HCT116 (cell line): ENCODE data around the gene PDLIM5. TPM values are rescaled to one million over a fixed set of nuclear protein-coding genes. Genes with fewer than 3 reads are reported as not detected.

Experiments
- ATAC-seq: fragments of 200-7000 bp; cut with Tn5 transposase; 2 replicates; pipeline ENCODE4 v1.9.1; 2020; ENCODE audit warnings: mild to moderate bottlenecking, moderate library complexity
- BruUV-seq: library from RNA; stranded (reverse); fragments of 400-500 nt; replicated peaks from 2 replicates; lab custom pipeline; 2021; lab: Mats Ljungman, UMichigan
- CTCF ChIA-PET: fragments of 300-600 bp; sonication (Branson Sonifier 250); formaldehyde crosslinking; loops from one replicate; lab custom pipeline; 2021; ENCODE audit warnings: antibody characterized with exemption; lab: Charles Lee
- POLR2A ChIA-PET: fragments of 300-600, 350-600 bp; sonication (Branson Sonifier 250); formaldehyde crosslinking; loops from one replicate; lab custom pipeline; 2021; ENCODE audit warnings: antibody characterized with exemption; lab: Charles Lee
- RAD21 ChIA-PET, 2 experiments: fragments of 300-600 bp; sonication (Branson Sonifier 250); formaldehyde crosslinking; loops; one replicate each; lab custom pipeline; 2023; ENCODE audit warnings: low total read pairs in 2 of 2; ENCODE audit not compliant: uncharacterized antibody in 2 of 2, unreplicated experiment in 2 of 2, low non-redundant PET in 1 of 2; lab: Charles Lee
- DNase-seq: peaks from one replicate; pipeline ENCODE4 v3.0.0-alpha.2; 2010; ENCODE audit warnings: low read depth, low spot score
- H2AFZ ChIP-seq: fragments of 200-600 bp; shearing (Covaris generic), sonication (generic); 2 replicates; pipeline ENCODE4 v1.6.1; 2017; ENCODE audit warnings: low read depth, mixed run types, mixed read lengths, antibody characterized with exemption, low read length; ENCODE audit not compliant: poor library complexity, severe bottlenecking
- H3K27ac ChIP-seq: 2 replicates; pipeline ENCODE4 v1.5.1; 2012; ENCODE audit warnings: low read depth, low read length
- H3K27me3 ChIP-seq: fragments of 200-600 bp; sonication (generic); 2 replicates; pipeline ENCODE4 v1.6.1; 2016; ENCODE audit warnings: mixed run types, low read length, mixed read lengths; ENCODE audit not compliant: insufficient read depth
- H3K36me3 ChIP-seq, 2 experiments: fragments of 200-500 bp in 1 of 2; fragments of 200-600 bp in 1 of 2; sonication (Bioruptor generic) in 1 of 2; sonication (generic) in 1 of 2; 2 replicates each; pipeline versions ENCODE4 v1.5.1 to v1.6.1; 2014 to 2016; ENCODE audit warnings: low read length in 2 of 2, inconsistent platforms in 1 of 2, mixed read lengths in 1 of 2, mixed run types in 1 of 2; ENCODE audit not compliant: insufficient read depth in 2 of 2, control insufficient read depth in 1 of 2
- H3K4me1 ChIP-seq, 2 experiments: fragments of 200-600 bp in 1 of 2; sonication (generic) in 1 of 2; 2 replicates each; pipeline versions ENCODE4 v1.5.1 to v1.6.1; 2012 to 2017; ENCODE audit warnings: low read length in 2 of 2, inconsistent platforms in 1 of 2, mild to moderate bottlenecking in 1 of 2, mixed read lengths in 1 of 2, mixed run types in 1 of 2, moderate library complexity in 1 of 2; ENCODE audit not compliant: insufficient read depth in 2 of 2, control insufficient read depth in 1 of 2
- H3K4me2 ChIP-seq: fragments of 200-600 bp; sonication (generic); 2 replicates; pipeline ENCODE4 v1.6.1; 2017; ENCODE audit warnings: mixed run types, low read length, mixed read lengths
- H3K4me3 ChIP-seq, 2 experiments: fragments of 200-600 bp in 1 of 2; sonication (generic) in 1 of 2; replicated peaks in 1 of 2; 2 replicates each; pipeline ENCODE4 v1.5.1; 2011 to 2016; ENCODE audit warnings: low read length in 2 of 2, control low read depth in 1 of 2, low read depth in 1 of 2, mild to moderate bottlenecking in 1 of 2, mixed read lengths in 1 of 2, mixed run types in 1 of 2
- H3K79me2 ChIP-seq: fragments of 200-600 bp; sonication (generic); 2 replicates; pipeline ENCODE4 v1.6.1; 2017; ENCODE audit warnings: mild to moderate bottlenecking, mixed run types, low read length, moderate library complexity, mixed read lengths; ENCODE audit not compliant: insufficient read depth
- H3K9ac ChIP-seq: fragments of 200-600 bp; sonication (generic); 2 replicates; pipeline ENCODE4 v1.6.1; 2016; ENCODE audit warnings: low read length, mixed read lengths
- H3K9me2 ChIP-seq: fragments of 200-600 bp; sonication (generic), shearing (Covaris generic); 2 replicates; pipeline ENCODE4 v1.6.1; 2017; ENCODE audit warnings: mixed run types, mild to moderate bottlenecking, moderate library complexity; ENCODE audit not compliant: insufficient read depth
- H3K9me3 ChIP-seq, 2 experiments: fragments of 200-500 bp in 1 of 2; fragments of 200-600 bp in 1 of 2; sonication (Bioruptor generic) in 1 of 2; sonication (generic) in 1 of 2; 2 replicates each; pipeline ENCODE4 v1.6.1; 2014 to 2017; ENCODE audit warnings: low read length in 2 of 2, mixed read lengths in 2 of 2, inconsistent platforms in 1 of 2, low read depth in 1 of 2, mild to moderate bottlenecking in 1 of 2, mixed run types in 1 of 2, moderate library complexity in 1 of 2; ENCODE audit not compliant: control insufficient read depth in 1 of 2, insufficient read depth in 1 of 2
- H4K20me1 ChIP-seq: fragments of 200-600 bp; sonication (generic), shearing (Covaris generic); 2 replicates; pipeline ENCODE4 v1.6.1; 2017; ENCODE audit warnings: mixed run types, mild to moderate bottlenecking, moderate library complexity; ENCODE audit not compliant: insufficient read depth
- CBX3 ChIP-seq: IDR thresholded peaks from 2 replicates; pipeline ENCODE4 v1.6.1; 2012; ENCODE audit warnings: low read depth
- CEBPB ChIP-seq: IDR thresholded peaks from 2 replicates; pipeline ENCODE4 v1.6.1; 2012; ENCODE audit warnings: low read depth
- EGR1 ChIP-seq: IDR thresholded peaks from 2 replicates; pipeline ENCODE4 v1.6.1; 2012; ENCODE audit warnings: low read depth
- ELF1 ChIP-seq: IDR thresholded peaks from 2 replicates; pipeline ENCODE4 v1.6.1; 2012; ENCODE audit warnings: low read depth, borderline replicate concordance
- EZH2 ChIP-seq: fragments of 200-600 bp; sonication (generic); IDR thresholded peaks from 2 replicates; pipeline ENCODE4 v1.6.1; 2017; ENCODE audit warnings: antibody characterized with exemption, mixed run types
- EZH2phosphoT487 ChIP-seq: fragments of 200-600 bp; IDR thresholded peaks from 2 replicates; pipeline ENCODE4 v1.6.1; 2018; ENCODE audit warnings: antibody characterized with exemption, borderline replicate concordance
- FOSL1 ChIP-seq: IDR thresholded peaks from 2 replicates; pipeline ENCODE4 v1.6.1; 2012; ENCODE audit warnings: low read depth
- JUND ChIP-seq: IDR thresholded peaks from 2 replicates; pipeline ENCODE4 v1.6.1; 2012
- POLR2A ChIP-seq: IDR thresholded peaks from 2 replicates; pipeline ENCODE4 v1.7.0; 2011; ENCODE audit warnings: borderline replicate concordance; ENCODE audit not compliant: insufficient read depth, insufficient read length; ENCODE audit errors: extremely low read depth
- POLR2AphosphoS5 ChIP-seq: IDR thresholded peaks from 2 replicates; pipeline ENCODE4 v1.6.1; 2011; ENCODE audit warnings: mild to moderate bottlenecking, low read depth, low read length, moderate library complexity
- RAD21 ChIP-seq: IDR thresholded peaks from 2 replicates; pipeline ENCODE4 v1.6.1; 2012; ENCODE audit warnings: low read depth, mild to moderate bottlenecking
- SIN3A ChIP-seq: IDR thresholded peaks from 2 replicates; pipeline ENCODE4 v1.6.1; 2012; ENCODE audit warnings: low read depth
- SP1 ChIP-seq: IDR thresholded peaks from 2 replicates; pipeline ENCODE4 v1.6.1; 2012; ENCODE audit warnings: low read depth
- SRF ChIP-seq: IDR thresholded peaks from 2 replicates; pipeline ENCODE4 v1.6.1; 2012; ENCODE audit warnings: low read depth
- TCF7L2 ChIP-seq: IDR thresholded peaks from 2 replicates; pipeline ENCODE4 v1.7.0; 2011; ENCODE audit warnings: borderline replicate concordance, inconsistent platforms; ENCODE audit not compliant: insufficient read depth, insufficient read length; ENCODE audit errors: extremely low read depth
- YY1 ChIP-seq: IDR thresholded peaks from 2 replicates; pipeline ENCODE4 v1.6.1; 2011; ENCODE audit warnings: low read length, low read depth, moderate library complexity, mild to moderate bottlenecking; ENCODE audit not compliant: insufficient replicate concordance; ENCODE audit errors: extremely low read depth
- ZFX ChIP-seq: fragments of 450-650 bp; IDR thresholded peaks from 2 replicates; pipeline ENCODE4 v1.6.1; 2017
- ZNF274 ChIP-seq: fragments of 200-500 bp; sonication (Bioruptor generic); IDR thresholded peaks from 2 replicates; pipeline ENCODE4 v1.6.1; 2014; ENCODE audit warnings: mild to moderate bottlenecking, low read depth, low read length, inconsistent platforms
- intact Hi-C: fragments of 100-400 bp; cut with micrococcal nuclease; formaldehyde crosslinking; loops from 2 replicates; pipeline ENCODE4 v1.10.0; 2022
- total RNA-seq: library from RNA; stranded (reverse); gene quantifications from one replicate; pipeline ENCODE4 v1.2.1, GENCODE V29; 2021; ENCODE audit not compliant: unreplicated experiment
- TF ChIP-seq, protein P1 (sequence below): IDR thresholded peaks from 2 replicates; pipeline ENCODE4 v1.6.1; 2011; ENCODE audit warnings: mild to moderate bottlenecking, low read length, moderate library complexity; ENCODE audit not compliant: insufficient replicate concordance; ENCODE audit errors: extremely low read depth
- TF ChIP-seq, protein P2 (sequence below), 3 experiments: fragments of 200-600 bp in 1 of 3; sonication (generic) in 1 of 3; IDR thresholded peaks in 2 of 3; conservative IDR thresholded peaks in 1 of 3; 2 replicates each; pipeline ENCODE4 v1.5.1; 2012 to 2017; ENCODE audit warnings: low read depth in 2 of 3, low read length in 2 of 3, antibody characterized with exemption in 1 of 3, borderline replicate concordance in 1 of 3, control low read depth in 1 of 3, mild to moderate bottlenecking in 1 of 3, mixed read lengths in 1 of 3, mixed run types in 1 of 3, moderate library complexity in 1 of 3; ENCODE audit not compliant: insufficient read depth in 1 of 3
- TF ChIP-seq, protein P3 (sequence below): IDR thresholded peaks from 2 replicates; pipeline ENCODE4 v1.6.1; 2012
- TF ChIP-seq, protein P4 (sequence below): IDR thresholded peaks from 2 replicates; pipeline ENCODE4 v1.6.1; 2012; ENCODE audit warnings: low read depth

The PDLIM5 gene
- total RNA-seq, 1 experiment from 2014 or later, result 130 TPM

DNA sequence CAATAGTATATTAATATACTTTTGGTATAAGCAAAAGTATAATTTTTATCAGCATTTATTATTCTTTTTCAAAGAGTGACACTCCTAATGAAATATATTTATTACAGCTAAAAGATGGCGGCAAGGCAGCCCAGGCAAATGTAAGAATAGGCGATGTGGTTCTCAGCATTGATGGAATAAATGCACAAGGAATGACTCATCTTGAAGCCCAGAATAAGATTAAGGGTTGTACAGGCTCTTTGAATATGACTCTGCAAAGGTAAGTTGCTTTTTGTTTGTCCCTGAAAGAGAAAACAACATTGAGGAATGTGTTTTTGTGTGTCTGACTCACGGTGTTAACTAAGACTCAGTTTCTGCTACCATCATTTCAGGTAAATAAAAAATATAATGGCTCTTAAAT is 71.9 kb downstream of the PDLIM5 start:
- no peak overlapping the region for H3K9ac ChIP-seq
- CTCF ChIA-PET, result no interaction called here
- H3K4me1 ChIP-seq, result peaks cover 31 to 48% of the 10 kb centered on the region in 2 experiments
- intact Hi-C loops, result no loop called here
- no peaks in the 10 kb centered on the region for H3K9me3 ChIP-seq
- DNase-seq, result no peak
- peak overlapping the region; percentile 52 for H3K4me2 ChIP-seq
- peaks cover 9% of the 10 kb centered on the region for H3K79me2 ChIP-seq
- POLR2A ChIA-PET, result no interaction called here
- H4K20me1 ChIP-seq, result no peaks in the 10 kb centered on the region
- no TSS peak for BruUV-seq
- RAD21 ChIA-PET, result no interaction called here
- H3K27me3 ChIP-seq, result no peaks in the 10 kb centered on the region
- no peak overlapping the region; a peak in 1 of 4 replicates for H3K4me3 ChIP-seq
- 0 out of 2 replicates have a peak, but pooled peaks cover 2% of the 10 kb centered on the region for H3K9me2 ChIP-seq
- ATAC-seq, result peak; percentile 82
- H3K36me3 ChIP-seq, result no peaks in the 10 kb centered on the region
- H3K27ac ChIP-seq, result peak overlapping the region; percentile 63; the same call in 1 of the 2 replicates
- no peak overlapping the region for H2AFZ ChIP-seq
- peak; percentile 67 for TF ChIP-seq JUND
- TF ChIP-seq TCF7L2, result no peak
- no peak for TF ChIP-seq POLR2AphosphoS5
- no peak for TF ChIP-seq SIN3A
- peak; percentile 26; the same call in 1 of the 2 replicates for TF ChIP-seq SP1
- TF ChIP-seq POLR2A, result no peak
- TF ChIP-seq RAD21, result no peak
- TF ChIP-seq EZH2, result no peak
- TF ChIP-seq, protein P1, sequence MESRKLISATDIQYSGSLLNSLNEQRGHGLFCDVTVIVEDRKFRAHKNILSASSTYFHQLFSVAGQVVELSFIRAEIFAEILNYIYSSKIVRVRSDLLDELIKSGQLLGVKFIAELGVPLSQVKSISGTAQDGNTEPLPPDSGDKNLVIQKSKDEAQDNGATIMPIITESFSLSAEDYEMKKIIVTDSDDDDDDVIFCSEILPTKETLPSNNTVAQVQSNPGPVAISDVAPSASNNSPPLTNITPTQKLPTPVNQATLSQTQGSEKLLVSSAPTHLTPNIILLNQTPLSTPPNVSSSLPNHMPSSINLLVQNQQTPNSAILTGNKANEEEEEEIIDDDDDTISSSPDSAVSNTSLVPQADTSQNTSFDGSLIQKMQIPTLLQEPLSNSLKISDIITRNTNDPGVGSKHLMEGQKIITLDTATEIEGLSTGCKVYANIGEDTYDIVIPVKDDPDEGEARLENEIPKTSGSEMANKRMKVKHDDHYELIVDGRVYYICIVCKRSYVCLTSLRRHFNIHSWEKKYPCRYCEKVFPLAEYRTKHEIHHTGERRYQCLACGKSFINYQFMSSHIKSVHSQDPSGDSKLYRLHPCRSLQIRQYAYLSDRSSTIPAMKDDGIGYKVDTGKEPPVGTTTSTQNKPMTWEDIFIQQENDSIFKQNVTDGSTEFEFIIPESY, result no peak
- TF ChIP-seq EZH2phosphoT487, result no peak
- no peak for TF ChIP-seq ELF1
- TF ChIP-seq, protein P2, sequence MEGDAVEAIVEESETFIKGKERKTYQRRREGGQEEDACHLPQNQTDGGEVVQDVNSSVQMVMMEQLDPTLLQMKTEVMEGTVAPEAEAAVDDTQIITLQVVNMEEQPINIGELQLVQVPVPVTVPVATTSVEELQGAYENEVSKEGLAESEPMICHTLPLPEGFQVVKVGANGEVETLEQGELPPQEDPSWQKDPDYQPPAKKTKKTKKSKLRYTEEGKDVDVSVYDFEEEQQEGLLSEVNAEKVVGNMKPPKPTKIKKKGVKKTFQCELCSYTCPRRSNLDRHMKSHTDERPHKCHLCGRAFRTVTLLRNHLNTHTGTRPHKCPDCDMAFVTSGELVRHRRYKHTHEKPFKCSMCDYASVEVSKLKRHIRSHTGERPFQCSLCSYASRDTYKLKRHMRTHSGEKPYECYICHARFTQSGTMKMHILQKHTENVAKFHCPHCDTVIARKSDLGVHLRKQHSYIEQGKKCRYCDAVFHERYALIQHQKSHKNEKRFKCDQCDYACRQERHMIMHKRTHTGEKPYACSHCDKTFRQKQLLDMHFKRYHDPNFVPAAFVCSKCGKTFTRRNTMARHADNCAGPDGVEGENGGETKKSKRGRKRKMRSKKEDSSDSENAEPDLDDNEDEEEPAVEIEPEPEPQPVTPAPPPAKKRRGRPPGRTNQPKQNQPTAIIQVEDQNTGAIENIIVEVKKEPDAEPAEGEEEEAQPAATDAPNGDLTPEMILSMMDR (IDR thresholded peaks at IDR 0.05 in 2 of 3, conservative IDR thresholded peaks at IDR 0.05 in 1 of 3; ENCODE audit: borderline replicate concordance in 1 of 3, insufficient read depth in 1 of 3, low read depth in 2 of 3, low read length in 2 of 3), result no peak
- TF ChIP-seq ZNF274, result no peak
- peak; percentile 77 for TF ChIP-seq YY1
- no peak for TF ChIP-seq SRF
- TF ChIP-seq EGR1, result no peak
- TF ChIP-seq CEBPB, result peak; percentile 42; the same call in 1 of the 2 replicates
- peak; percentile 70 for TF ChIP-seq FOSL1
- TF ChIP-seq, protein P3, sequence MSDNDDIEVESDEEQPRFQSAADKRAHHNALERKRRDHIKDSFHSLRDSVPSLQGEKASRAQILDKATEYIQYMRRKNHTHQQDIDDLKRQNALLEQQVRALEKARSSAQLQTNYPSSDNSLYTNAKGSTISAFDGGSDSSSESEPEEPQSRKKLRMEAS, result no peak
- TF ChIP-seq CBX3, result peak; percentile 61; the same call in 1 of the 2 replicates
- TF ChIP-seq ZFX, result no peak
- TF ChIP-seq, protein P4, sequence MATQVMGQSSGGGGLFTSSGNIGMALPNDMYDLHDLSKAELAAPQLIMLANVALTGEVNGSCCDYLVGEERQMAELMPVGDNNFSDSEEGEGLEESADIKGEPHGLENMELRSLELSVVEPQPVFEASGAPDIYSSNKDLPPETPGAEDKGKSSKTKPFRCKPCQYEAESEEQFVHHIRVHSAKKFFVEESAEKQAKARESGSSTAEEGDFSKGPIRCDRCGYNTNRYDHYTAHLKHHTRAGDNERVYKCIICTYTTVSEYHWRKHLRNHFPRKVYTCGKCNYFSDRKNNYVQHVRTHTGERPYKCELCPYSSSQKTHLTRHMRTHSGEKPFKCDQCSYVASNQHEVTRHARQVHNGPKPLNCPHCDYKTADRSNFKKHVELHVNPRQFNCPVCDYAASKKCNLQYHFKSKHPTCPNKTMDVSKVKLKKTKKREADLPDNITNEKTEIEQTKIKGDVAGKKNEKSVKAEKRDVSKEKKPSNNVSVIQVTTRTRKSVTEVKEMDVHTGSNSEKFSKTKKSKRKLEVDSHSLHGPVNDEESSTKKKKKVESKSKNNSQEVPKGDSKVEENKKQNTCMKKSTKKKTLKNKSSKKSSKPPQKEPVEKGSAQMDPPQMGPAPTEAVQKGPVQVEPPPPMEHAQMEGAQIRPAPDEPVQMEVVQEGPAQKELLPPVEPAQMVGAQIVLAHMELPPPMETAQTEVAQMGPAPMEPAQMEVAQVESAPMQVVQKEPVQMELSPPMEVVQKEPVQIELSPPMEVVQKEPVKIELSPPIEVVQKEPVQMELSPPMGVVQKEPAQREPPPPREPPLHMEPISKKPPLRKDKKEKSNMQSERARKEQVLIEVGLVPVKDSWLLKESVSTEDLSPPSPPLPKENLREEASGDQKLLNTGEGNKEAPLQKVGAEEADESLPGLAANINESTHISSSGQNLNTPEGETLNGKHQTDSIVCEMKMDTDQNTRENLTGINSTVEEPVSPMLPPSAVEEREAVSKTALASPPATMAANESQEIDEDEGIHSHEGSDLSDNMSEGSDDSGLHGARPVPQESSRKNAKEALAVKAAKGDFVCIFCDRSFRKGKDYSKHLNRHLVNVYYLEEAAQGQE, result no peak
